Heart left ventricle (tissue), 16 donors: ENCODE results near the gene C4B. TPM values are rescaled to one million over a fixed set of nuclear protein-coding genes. Genes with fewer than 3 reads are reported as not detected.
"Not testable (repeated sequence)": the region's sequence is repeated elsewhere in the genome, so short reads cannot be mapped to it uniquely, and the experiment has no call there.

Source experiments
- ATAC-seq, 4 donors: fragments of 200-7000 bp; cut with Tn5 transposase; one replicate each; pipeline ENCODE4 v1.9.1; 2020 to 2022; ENCODE audit warnings: moderate library complexity in 4 of 4, mild to moderate bottlenecking in 3 of 4, moderate number of reproducible peaks in 1 of 4
- DNase-seq, 5 donors: peaks; one replicate each; pipeline ENCODE4 v3.0.0-alpha.2; 2020
- H3K27ac ChIP-seq, 12 donors: fragments of 200-600 bp; sonication (generic) in 4 of 12; one replicate each; pipeline versions ENCODE4 v1.5.0 to v1.8.0; 2016 to 2022; ENCODE audit warnings: mild to moderate bottlenecking in 2 of 12
- H3K27me3 ChIP-seq, 9 donors: fragments of 200-600 bp; sonication (generic) in 2 of 9; one replicate each; pipeline versions ENCODE4 v1.5.1 to v1.8.0; 2016 to 2022; ENCODE audit warnings: mild to moderate bottlenecking in 3 of 9
- H3K36me3 ChIP-seq, 9 donors: fragments of 200-600 bp; sonication (generic) in 2 of 9; one replicate each; pipeline versions ENCODE4 v1.5.0 to v1.8.0; 2018 to 2022; ENCODE audit warnings: mild to moderate bottlenecking in 2 of 9
- H3K4me1 ChIP-seq, 12 donors: fragments of 200-600 bp; sonication (generic) in 4 of 12; one replicate each; pipeline versions ENCODE4 v1.5.0 to v1.8.0; 2016 to 2022; ENCODE audit warnings: mild to moderate bottlenecking in 3 of 12
- H3K4me3 ChIP-seq, 12 donors: fragments of 200-600 bp; sonication (generic) in 4 of 12; one replicate each; pipeline versions ENCODE4 v1.5.0 to v1.8.0; 2017 to 2022; ENCODE audit warnings: mild to moderate bottlenecking in 9 of 12, moderate library complexity in 4 of 12
- H3K9me3 ChIP-seq, 12 donors: fragments of 200-600 bp; sonication (generic) in 4 of 12; one replicate each; pipeline versions ENCODE4 v1.5.0 to v1.8.0; 2016 to 2022; ENCODE audit warnings: mild to moderate bottlenecking in 1 of 12
- CTCF ChIP-seq, 12 donors: fragments of 200-600 bp; sonication (generic) in 4 of 12; IDR thresholded peaks; one replicate each; pipeline versions ENCODE4 v1.5.0 to v1.8.0; 2018 to 2022; ENCODE audit warnings: antibody characterized with exemption in 12 of 12, mild to moderate bottlenecking in 5 of 12
- POLR2A ChIP-seq, 2 donors: fragments of 450-650 bp; IDR thresholded peaks; one replicate each; pipeline ENCODE4 v1.6.1; 2017; ENCODE audit warnings: antibody characterized with exemption in 2 of 2, mild to moderate bottlenecking in 2 of 2, moderate library complexity in 2 of 2
- WGBS, 4 donors: extraction: QIAGEN DNeasy Blood & Tissue Kit in 2 of 4; methylation state at CpG; one replicate each; pipeline versions ENCODE4 v1.1.5 to v1.1.7; 2013 to 2018; 5-methylcytosine and 5-hydroxymethylcytosine counted together
- intact Hi-C, 10 donors: fragments of 100-400 bp; cut with DNase I; formaldehyde crosslinking; loops; one replicate each; pipeline versions ENCODE4 v1.11.1 to v1.14.2; 2022
- polyA plus RNA-seq, 2 donors: library from polyadenylated mRNA; stranded (reverse); fragments of 200-250 nt; gene quantifications; one replicate each; pipeline ENCODE4 v1.2.3, GENCODE V29; 2013
- total RNA-seq, 9 donors: library from RNA; depleted of rRNA in 2 of 9; stranded (reverse); fragments of >200 nt in 2 of 9; fragmentation: NEBNext Ultra II Directional in 3 of 9; extraction: Animal tissue kit (Norgen Biotek cat#: 25700) in 3 of 9; gene quantifications; one replicate each; pipeline versions ENCODE4 v1.1.0 to v1.2.4, GENCODE V29; 2016 to 2023
- donor health status: ischemic (EF 13 %, LVEDD 7.1; RV severe dilation, severe dysfunction).
- donor health status: healthy with polysubstance abuse.
- donor health status: DM: no; HTN: yes; CAD: no.
- donor health status: DM: no; HTN: no; CAD: no.
- donor health status: ischemic (EF 25% LVEDD 6.9; RV normal size, moderate dysfunction).
- donor health status: ischemic (EF 25% LVEDD 5.7; RV mildly dilated, moderate dysfunction).
- donor health status: healthy.
- donor health status: DM: yes; HTN: yes; CAD: no.
- donor health status: ischemic (EF 35%, LVEDD 5.7; RV mildly dilated, moderate dysfunction).
- donor health status: nonischemic (EF 11% LVEDD 7.7; RV severe dilation, severe dysfunction).
- donor health status: DM: yes; HTN: yes; CAD: no.
- donor health status: PGD.
- donor health status: ischemic (EF 29% LVEDD 5.4; RV normal size, mild dysfunction).
- donor health status: nonischemic (EF 23%, LVEDD 6.1; RV moderate dilation, normal function).

The C4B gene
- total and polyA plus RNA-seq, 11 donors, result 30.8 to 307 (median 73.9) TPM

GRCh38 chr6:31971993-31972708, 42.4 kb upstream of the C4B start, which contains the start of gene DXO:
DXO (minus strand) TSS chr6:31972138; CDS start chr6:31971675, 463 bp downstream.
- no peaks in the 10 kb centered on the region for H3K27me3 ChIP-seq
- peaks cover 0 to 33% (median 24%) of the 10 kb centered on the region in 12 donors for H3K4me1 ChIP-seq
- H3K27ac ChIP-seq, result peak within 1 kb of the TSS; percentile 77 to 98 (median 94)
- WGBS, 4 donors, result 0% methylated on average over 28 to 62 of the region's 62 CpGs
- DNase-seq (peak; percentile 96 to 98 (median 97)), ATAC-seq (peak; percentile 94 to 96 (median 95))
- peak within 1 kb of the TSS; percentile 56 to 87 (median 70) for H3K4me3 ChIP-seq
- H3K9me3 ChIP-seq, result no peaks in the 10 kb centered on the region
- TF ChIP-seq POLR2A (IDR thresholded peaks at IDR 0.05) (peak in 1 of 2 donors; percentile 60), CTCF (IDR thresholded peaks at IDR 0.05) (no peak)
- intact Hi-C loops, result loop anchor here in 3 of 10 donors (1.0 kb wide), 1 partner anchor 13 kb away; the partner anchor contains the start of gene SKIC2 (in 3 of the 3)
- peaks cover 0 to 47% (median 32%) of the 10 kb centered on the region in 9 donors for H3K36me3 ChIP-seq

GRCh38 chr6:31972709-31973350, 41.8 kb upstream of the C4B start:
- peak overlapping the region; percentile 77 to 98 (median 94) for H3K27ac ChIP-seq
- H3K4me3 ChIP-seq, result peak overlapping the region; percentile 56 to 87 (median 70)
- TF ChIP-seq CTCF (IDR thresholded peaks at IDR 0.05), result no peak
- TF ChIP-seq POLR2A (IDR thresholded peaks at IDR 0.05), result no peak
- intact Hi-C loops, result loop anchor here in 2 of 10 donors (1.0 kb wide), 1 partner anchor 14 kb away; the partner anchor contains the start of gene SKIC2 (in 2 of the 2)
- H3K36me3 ChIP-seq, result peaks cover 0 to 40% (median 25%) of the 10 kb centered on the region in 9 donors
- ATAC-seq (peak in 1 of 4 donors; percentile 19), DNase-seq (peak in 1 of 5 donors; percentile 29)
- no peaks in the 10 kb centered on the region for H3K27me3 ChIP-seq
- peaks cover 0 to 33% (median 24%) of the 10 kb centered on the region in 12 donors for H3K4me1 ChIP-seq
- H3K9me3 ChIP-seq, result no peaks in the 10 kb centered on the region
- 6 to 13% (median 8%) methylated on average over 11 to 19 of the region's 19 CpGs for WGBS, 4 donors

- H3K9me3 ChIP-seq, H3K4me3 ChIP-seq, ATAC-seq, H3K27me3 ChIP-seq, H3K27ac ChIP-seq, intact Hi-C loops: not testable (repeated sequence)
- Histone ChIP-seq H3K4me1 (peaks cover 0 to 23% (median 18%) of the 10 kb centered on the region in 12 donors), H3K36me3 (peaks cover 0 to 23% (median 18%) of the 10 kb centered on the region in 9 donors)
- WGBS, 4 donors, result 89 to 97% (median 94%) methylated on average over 14 to 30 of the region's 30 CpGs
- peak in 1 of 5 donors; percentile 21 for DNase-seq
These were observed 38.5 kb upstream of the C4B start for GRCh38 chr6:31976065-31976464.

- Histone ChIP-seq H3K9me3 (no peaks in the 10 kb centered on the region), H3K4me3 (no peak overlapping the region), H3K27ac (no peak overlapping the region), H3K4me1 (peaks cover 0 to 13% (median 8%) of the 10 kb centered on the region in 12 donors), H3K27me3 (no peaks in the 10 kb centered on the region), H3K36me3 (peaks cover 0 to 23% (median 18%) of the 10 kb centered on the region in 9 donors)
- 92 to 97% (median 96%) methylated on average over 12 of the region's 12 CpGs for WGBS, 4 donors
- intact Hi-C loops, result no loop called here
- TF ChIP-seq POLR2A (IDR thresholded peaks at IDR 0.05), result no peak
- TF ChIP-seq CTCF (IDR thresholded peaks at IDR 0.05), result no peak
- no peak for ATAC-seq
- DNase-seq, result peak in 1 of 5 donors; percentile 6
These were observed 36.7 kb upstream of the C4B start for GRCh38 chr6:31977816-31978431.
